GM18520 (cell line): ENCODE data around the gene TAF11L9.
"Not testable (repeated sequence)": the region's sequence is repeated elsewhere in the genome, so short reads cannot be mapped to it uniquely, and the experiment has no call there.

ENCODE experiments used
- ATAC-seq: cut with Tn5 transposase; IDR thresholded peaks from one replicate; pipeline ENCODE4 v1.9.1; 2021; ENCODE audit not compliant: unreplicated experiment

TAF11L9 gene

GRCh38 chr5:17594255-17594654, at the start of gene TAF11L9:
Gene TAF11L9, minus strand, starts transcription at chr5:17594394.
- ATAC-seq = not testable (repeated sequence)

DNA sequence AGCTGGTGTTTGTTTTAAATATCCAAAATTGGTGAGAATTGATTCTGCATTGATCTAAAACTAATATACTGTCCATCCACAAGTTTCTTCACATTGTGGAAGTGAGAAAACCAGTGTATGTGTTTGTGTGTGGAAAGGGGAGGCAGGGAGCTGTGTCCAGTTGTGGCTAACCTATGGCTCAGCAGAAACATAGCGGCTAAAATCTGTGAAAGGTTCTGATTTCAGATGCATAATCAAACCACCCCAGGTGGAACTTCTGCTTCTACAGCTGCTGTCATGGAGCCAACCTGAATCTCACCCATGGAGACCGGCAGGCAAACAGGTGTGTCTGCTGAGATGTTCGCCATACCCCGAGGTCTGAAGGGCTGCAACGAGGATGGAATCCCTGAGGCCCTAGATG, 40.0 kb upstream of the TAF11L9 start, which contains the start of gene TAF11L14:
Gene TAF11L14 (plus strand): TSS at position 301 of the 400 bp plus-strand sequence.
- ATAC-seq = no peak

DNA sequence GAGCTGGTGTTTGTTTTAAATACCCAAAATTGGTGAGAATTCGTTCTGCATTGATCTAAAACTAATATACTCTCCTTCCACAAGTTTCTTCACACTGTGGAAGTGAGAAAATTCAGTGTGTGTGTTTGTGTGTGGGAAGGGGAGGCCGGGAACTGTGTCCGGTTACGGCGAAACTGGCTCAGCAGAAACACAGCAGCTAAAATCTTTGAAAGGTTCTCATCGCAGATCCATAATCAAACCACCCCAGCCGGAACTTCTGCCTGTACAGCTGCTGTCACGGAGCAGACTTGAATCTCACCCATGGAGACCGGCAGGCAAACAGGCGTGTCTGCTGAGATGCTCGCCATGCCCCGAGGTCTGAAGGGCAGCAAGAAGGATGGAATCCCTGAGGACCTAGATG, 37.6 kb upstream of the TAF11L9 start, which contains the start of gene TAF11L13:
Gene TAF11L13 (plus strand): TSS at position 301 of the 400 bp plus-strand sequence.
- ATAC-seq = not testable (repeated sequence)

DNA sequence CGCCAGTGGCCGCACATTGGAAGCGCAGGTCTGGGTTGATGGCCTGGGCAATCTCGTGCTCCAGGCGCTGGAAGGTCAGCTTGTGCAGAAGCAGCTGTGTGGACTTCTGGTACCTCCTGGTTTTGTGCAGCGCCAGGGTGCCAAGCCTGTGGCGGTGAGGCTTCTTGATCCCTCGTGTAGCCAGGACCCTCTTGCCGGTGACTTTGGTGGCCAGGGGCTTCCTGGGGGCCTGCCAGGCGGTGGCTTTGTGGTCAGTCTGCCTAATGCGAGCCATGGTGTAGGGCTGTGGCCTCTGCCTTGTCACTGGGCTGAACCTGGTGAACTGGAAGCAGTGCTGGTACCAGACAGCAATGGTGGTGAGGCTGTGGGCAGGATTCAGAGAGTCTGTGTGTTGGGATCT, 31.5 kb upstream of the TAF11L9 start:
- no peak for ATAC-seq

- no peak for ATAC-seq
Measured at GRCh38 chr5:17620627-17621026, 26.4 kb upstream of the TAF11L9 start.

DNA sequence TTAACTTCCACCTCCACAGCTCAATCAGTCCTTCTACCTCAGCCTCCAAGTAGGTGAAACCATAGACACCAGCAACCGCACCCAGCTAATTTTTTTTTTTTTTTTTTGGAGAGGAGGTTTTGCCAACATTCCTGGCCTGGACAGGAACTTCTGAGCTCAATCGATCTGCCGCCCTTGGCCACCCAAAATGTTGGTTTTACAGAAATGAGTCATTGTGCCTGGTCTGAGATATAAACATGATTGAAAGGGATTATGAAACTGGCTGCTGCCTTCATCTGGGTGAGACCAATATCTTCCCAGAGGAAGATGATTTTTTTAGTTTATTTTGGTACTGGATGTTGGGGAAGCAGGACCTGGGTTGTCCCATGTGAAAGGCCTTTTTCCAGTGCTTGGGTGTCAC, 25.2 kb upstream of the TAF11L9 start:
- no peak for ATAC-seq

- ATAC-seq = no peak
Measured at GRCh38 chr5:17614872-17615605, 20.8 kb upstream of the TAF11L9 start.

GRCh38 chr5:17610092-17610491, 15.9 kb upstream of the TAF11L9 start, which contains the start of gene TAF11L12:
Gene TAF11L12, plus strand, starts transcription at chr5:17610392.
- ATAC-seq = not testable (repeated sequence)

- ATAC-seq = not testable (repeated sequence)
Measured at GRCh38 chr5:17607461-17607860, 13.3 kb upstream of the TAF11L9 start.

- no peak for ATAC-seq
Measured at GRCh38 chr5:17604951-17605350, 10.8 kb upstream of the TAF11L9 start.

- ATAC-seq = not testable (repeated sequence)
Measured at GRCh38 chr5:17603880-17604279, 9.7 kb upstream of the TAF11L9 start, which contains the start of gene TAF11L11. Gene TAF11L11, plus strand, starts transcription at chr5:17604183.

DNA sequence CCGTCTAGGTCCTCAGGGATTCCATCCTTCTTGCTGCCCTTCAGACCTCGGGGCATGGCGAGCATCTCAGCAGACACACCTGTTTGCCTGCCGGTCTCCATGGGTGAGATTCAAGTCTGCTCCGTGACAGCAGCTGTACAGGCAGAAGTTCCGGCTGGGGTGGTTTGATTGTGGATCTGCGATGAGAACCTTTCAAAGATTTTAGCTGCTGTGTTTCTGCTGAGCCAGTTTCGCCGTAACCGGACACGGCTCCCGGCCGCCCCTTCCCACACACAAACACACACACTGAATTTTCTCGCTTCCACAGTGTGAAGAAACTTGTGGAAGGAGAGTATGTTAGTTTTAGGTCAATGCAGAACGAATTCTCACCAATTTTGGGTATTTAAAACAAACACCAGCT, 3.5 kb upstream of the TAF11L9 start, which contains the start of gene TAF11L10:
Gene TAF11L10 (minus strand): TSS at position 101 of the 400 bp plus-strand sequence.
- not testable (repeated sequence) for ATAC-seq

GRCh38 chr5:17590860-17591259, 3.3 kb downstream of the TAF11L9 start, which contains the start of gene TAF11L8:
Gene TAF11L8, minus strand, starts transcription at chr5:17590960.
- ATAC-seq = not testable (repeated sequence)

GRCh38 chr5:17585658-17586057, 8.5 kb downstream of the TAF11L9 start, which contains the start of gene TAF11L7:
Gene TAF11L7, minus strand, starts transcription at chr5:17585758.
- ATAC-seq = not testable (repeated sequence)
